Endothelial cell of umbilical vein (primary cell): ENCODE data around the gene THSD7B. TPM values are rescaled to one million over a fixed set of nuclear protein-coding genes. Genes with fewer than 3 reads are reported as not detected.

Experiments
- BruUV-seq: library from RNA; stranded (reverse); fragments of 400-500 nt; replicated peaks from 2 replicates; lab custom pipeline; 2021; lab: Mats Ljungman, UMichigan
- CTCF ChIA-PET: fragments of 300-600, 350-600 bp; sonication (Branson Sonifier 250); formaldehyde crosslinking; loops from one replicate; lab custom pipeline; 2021; ENCODE audit warnings: antibody characterized with exemption, inconsistent platforms; lab: Charles Lee
- POLR2A ChIA-PET: fragments of 300-600, 350-600 bp; sonication (Branson Sonifier 250); formaldehyde crosslinking; loops from one replicate; lab custom pipeline; 2021; ENCODE audit warnings: antibody characterized with exemption, inconsistent platforms; lab: Charles Lee
- DNase-seq: peaks from one replicate; pipeline ENCODE4 v3.0.0-alpha.2; 2011; ENCODE audit warnings: low read depth, low spot score
- FAIRE-seq: peaks from 2 replicates; lab custom pipeline; 2011; peaks lifted over from hg19 to GRCh38; lab: Jason Lieb, UNC
- H2AFZ ChIP-seq: 2 replicates; pipeline ENCODE4 v1.6.0; 2012; ENCODE audit warnings: low read depth, low read length, control low read depth, inconsistent platforms
- H3K27ac ChIP-seq: 2 replicates; pipeline ENCODE4 v1.5.1; 2011; ENCODE audit warnings: low read depth, mild to moderate bottlenecking, control low read depth, low read length, moderate library complexity; ENCODE audit not compliant: insufficient read depth
- H3K27me3 ChIP-seq, 2 experiments: 2 replicates each; pipeline versions ENCODE4 v1.6.0 to v1.6.1; 2011; ENCODE audit warnings: low read length in 2 of 2, mixed read lengths in 1 of 2; ENCODE audit not compliant: control insufficient read depth in 2 of 2, insufficient read depth in 2 of 2
- H3K36me3 ChIP-seq, 2 experiments: 2 replicates in 1 of 2; 3 replicates in 1 of 2; pipeline ENCODE4 v1.5.1; 2011; ENCODE audit warnings: low read length in 2 of 2, mild to moderate bottlenecking in 1 of 2, moderate library complexity in 1 of 2; ENCODE audit not compliant: control insufficient read depth in 2 of 2, insufficient read depth in 2 of 2; ENCODE audit errors: extremely low read depth in 1 of 2
- H3K4me1 ChIP-seq: 3 replicates; pipeline ENCODE4 v1.5.1; 2011; ENCODE audit warnings: mild to moderate bottlenecking, low read length; ENCODE audit not compliant: control insufficient read depth, insufficient read depth; ENCODE audit errors: extremely low read depth
- H3K4me2 ChIP-seq: 2 replicates; pipeline ENCODE4 v1.6.1; 2011; ENCODE audit warnings: low read length, control low read depth, mixed read lengths; ENCODE audit not compliant: insufficient read depth
- H3K4me3 ChIP-seq, 3 experiments: fragments of 200-600 bp in 1 of 3; sonication (generic), shearing (Covaris generic) in 1 of 3; replicated peaks in 1 of 3; 2 replicates each; pipeline ENCODE4 v1.5.1; 2011 to 2016; ENCODE audit warnings: control low read depth in 3 of 3, low read length in 3 of 3, mild to moderate bottlenecking in 2 of 3, inconsistent platforms in 1 of 3, low read depth in 1 of 3, moderate library complexity in 1 of 3; ENCODE audit not compliant: insufficient read depth in 1 of 3
- H3K79me2 ChIP-seq: 2 replicates; pipeline ENCODE4 v1.6.0; 2012; ENCODE audit warnings: low read length, inconsistent platforms; ENCODE audit not compliant: control insufficient read depth, insufficient read depth
- H3K9ac ChIP-seq: replicated peaks from 2 replicates; pipeline ENCODE3; 2011; ENCODE audit warnings: low read length, control low read depth; ENCODE audit not compliant: insufficient read depth; ENCODE audit errors: extremely low read depth
- H3K9me1 ChIP-seq: replicated peaks from 3 replicates; pipeline ENCODE4 v1.6.0; 2011; ENCODE audit warnings: mild to moderate bottlenecking, low read length; ENCODE audit not compliant: control insufficient read depth, insufficient read depth; ENCODE audit errors: extremely low read depth
- H3K9me3 ChIP-seq: replicated peaks from 2 replicates; pipeline ENCODE4 v1.5.1; 2012; ENCODE audit warnings: low read length, inconsistent platforms; ENCODE audit not compliant: control insufficient read depth, insufficient read depth
- H4K20me1 ChIP-seq: replicated peaks from 2 replicates; pipeline ENCODE3; 2011; ENCODE audit warnings: mild to moderate bottlenecking, low read length; ENCODE audit not compliant: control insufficient read depth, insufficient read depth; ENCODE audit errors: extremely low read depth
- CTCF ChIP-seq, 2 donors: IDR thresholded peaks; 1 replicate in 1 of 2; 2 replicates in 1 of 2; pipeline ENCODE4 v1.5.1; 2011; ENCODE audit warnings: low read length in 2 of 2, mild to moderate bottlenecking in 2 of 2, moderate library complexity in 2 of 2, control low read depth in 1 of 2, inconsistent platforms in 1 of 2, low read depth in 1 of 2; ENCODE audit not compliant: insufficient read depth in 1 of 2; ENCODE audit errors: extremely low read depth in 1 of 2
- EZH2 ChIP-seq: IDR thresholded peaks from 2 replicates; pipeline ENCODE4 v1.6.1; 2012; ENCODE audit warnings: borderline replicate concordance, low read depth, mild to moderate bottlenecking, moderate library complexity, low read length, inconsistent platforms; ENCODE audit not compliant: severe bottlenecking
- GATA2 ChIP-seq: IDR thresholded peaks from 2 replicates; pipeline ENCODE4 v1.7.0; 2011; ENCODE audit warnings: low read depth, mild to moderate bottlenecking, moderate library complexity, mixed read lengths, low read length; ENCODE audit not compliant: insufficient read length, insufficient read depth
- MAX ChIP-seq: IDR thresholded peaks from 2 replicates; pipeline ENCODE4 v1.6.1; 2011; ENCODE audit not compliant: insufficient read depth, insufficient read length
- MYC ChIP-seq: IDR thresholded peaks from one replicate; pipeline ENCODE4 v1.6.1; 2011; ENCODE audit warnings: mild to moderate bottlenecking, low read depth, low read length
- POLR2A ChIP-seq: IDR thresholded peaks from 2 replicates; pipeline ENCODE4 v1.6.1; 2012; ENCODE audit warnings: low read depth, mild to moderate bottlenecking, control low read depth, low read length
- POLR2AphosphoS5 ChIP-seq: IDR thresholded peaks from 2 replicates; pipeline ENCODE4 v1.6.1; 2012; ENCODE audit warnings: low read depth, mild to moderate bottlenecking, control low read depth, low read length, moderate library complexity; ENCODE audit not compliant: insufficient read depth
- dilution Hi-C: fragments of 300-500 bp; cut with MboI; formaldehyde crosslinking; loops from one replicate; pipeline ENCODE4 v1.15.0; 2019; ENCODE audit warnings: low sequenced_read_pairs; ENCODE audit not compliant: extremely low pct_ligation_motif_present
- intact Hi-C: fragments of 100-400 bp; cut with micrococcal nuclease; formaldehyde crosslinking; loops from one replicate; pipeline ENCODE4 v1.10.0; 2022
- polyA plus RNA-seq, 4 experiments: library from polyadenylated mRNA; depleted of rRNA in 3 of 4; stranded (reverse) in 3 of 4; unstranded in 1 of 4; fragments of >200 nt; gene quantifications; 2 replicates each; pipeline versions ENCODE4 v1.2.1 to v1.2.3, GENCODE V29; 2011 to 2012; ENCODE audit warnings: missing spikeins in 1 of 4
- total RNA-seq: library from RNA; stranded (reverse); gene quantifications from 2 replicates; pipeline ENCODE4 v1.2.3, GENCODE V29; 2021

The THSD7B gene
- total and polyA plus RNA-seq, 2 donors (not counting 3 experiments of a cell fraction or from before 2014, with no cell fraction given): 0.04 TPM; not detected in 1

GRCh38 chr2:136927156-136927555 lies 161.8 kb downstream of the THSD7B start:
- intact Hi-C loops (no loop called here), dilution Hi-C loops (no loop called here)
- Histone ChIP-seq H4K20me1 (no peaks in the 10 kb centered on the region), H3K4me2 (no peak overlapping the region), H3K27me3 (no peaks in the 10 kb centered on the region), H3K36me3 (no peaks in the 10 kb centered on the region), H3K9me3 (no peaks in the 10 kb centered on the region), H2AFZ (no peak overlapping the region), H3K9me1 (no peaks in the 10 kb centered on the region), H3K9ac (no peak overlapping the region), H3K4me3 (no peak overlapping the region), H3K79me2 (no peaks in the 10 kb centered on the region), H3K27ac (no peak overlapping the region), H3K4me1 (no peaks in the 10 kb centered on the region)
- CTCF ChIA-PET: no interaction called here
- no peak for DNase-seq
- BruUV-seq: no TSS peak
- TF ChIP-seq GATA2 (no peak), MAX (no peak), CTCF (IDR thresholded peaks at IDR 0.05; ENCODE audit: extremely low read depth in 1 of 2, insufficient read depth in 1 of 2, low read depth in 1 of 2, low read length in 2 of 2) (no peak), POLR2A (no peak)
- POLR2A ChIA-PET: interaction anchor here (0.6 kb wide), 1 partner anchor 514 kb away, joined by 3 read pairs; no protein-coding TSS in a partner anchor
- FAIRE-seq: no peak

GRCh38 chr2:136929531-136929930 lies 164.2 kb downstream of the THSD7B start:
- H3K27me3 ChIP-seq: no peaks in the 10 kb centered on the region
- no peaks in the 10 kb centered on the region for H3K36me3 ChIP-seq
- H3K4me2 ChIP-seq: no peak overlapping the region
- no peaks in the 10 kb centered on the region for H4K20me1 ChIP-seq
- H3K27ac ChIP-seq: no peak overlapping the region
- H3K4me1 ChIP-seq: no peaks in the 10 kb centered on the region
- TF ChIP-seq EZH2: no peak
- TF ChIP-seq POLR2AphosphoS5: no peak
- no peak for TF ChIP-seq MYC
- no peak for TF ChIP-seq GATA2
- intact Hi-C loops: no loop called here
- POLR2A ChIA-PET: no interaction called here
- no peaks in the 10 kb centered on the region for H3K9me3 ChIP-seq
- no peak overlapping the region for H2AFZ ChIP-seq
- FAIRE-seq (no peak), DNase-seq (no peak)
- no peak overlapping the region for H3K9ac ChIP-seq
- CTCF ChIA-PET: no interaction called here
- dilution Hi-C loops: no loop called here
- BruUV-seq: no TSS peak
- no peak overlapping the region for H3K4me3 ChIP-seq
- H3K79me2 ChIP-seq: no peaks in the 10 kb centered on the region
- no peaks in the 10 kb centered on the region for H3K9me1 ChIP-seq
